Loucy (cell line): ENCODE data around the gene MANSC1.

ENCODE experiments used
- CTCF ChIP-seq: fragments of 200-600 bp; sonication (generic); conservative IDR thresholded peaks from 2 replicates; pipeline ENCODE4 v1.5.1; 2014; ENCODE audit warnings: mild to moderate bottlenecking, antibody characterized with exemption, low read length
- EZH2phosphoT487 ChIP-seq: fragments of 200-600 bp; IDR thresholded peaks from 2 replicates; pipeline ENCODE4 v1.6.1; 2018; ENCODE audit warnings: antibody characterized with exemption, mild to moderate bottlenecking, moderate library complexity, borderline replicate concordance

GRCh38 chr12:12396694-12397093, 46.7 kb upstream of the MANSC1 start:
- TF ChIP-seq CTCF: no peak
- TF ChIP-seq EZH2phosphoT487: no peak
